SKM-1 treated with dmso at 0.1 percent for 144 hours (cell line): ENCODE measurements around the gene WWC2.
"Not testable (repeated sequence)": the region's sequence is repeated elsewhere in the genome, so short reads cannot be mapped to it uniquely, and the experiment has no call there.

Experiments used
- DNase-seq: peaks from one replicate; lab custom pipeline; 2025; ENCODE audit not compliant: unreplicated experiment; lab: John Stamatoyannopoulos, UW

Gene WWC2

DNA sequence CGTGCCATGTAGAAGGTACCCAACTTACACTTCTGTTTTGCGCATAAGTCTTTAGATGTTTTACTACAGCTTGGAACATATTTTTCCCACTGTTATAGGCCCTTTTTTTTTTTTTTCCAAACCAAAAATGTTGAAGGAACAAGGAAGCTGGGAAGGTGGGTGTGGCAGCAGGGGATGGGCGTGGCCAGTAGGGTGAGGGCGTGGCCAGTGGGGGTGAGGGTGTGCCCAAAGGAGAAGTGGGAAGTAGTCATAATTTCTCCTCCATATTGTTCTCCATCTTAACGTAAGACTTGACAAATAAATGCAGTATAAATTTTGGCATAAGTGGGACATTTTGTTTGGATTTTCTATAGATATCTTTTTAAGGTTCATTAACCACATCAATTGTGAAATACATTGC, 190.6 kb downstream of the WWC2 start:
- no peak for DNase-seq

DNA sequence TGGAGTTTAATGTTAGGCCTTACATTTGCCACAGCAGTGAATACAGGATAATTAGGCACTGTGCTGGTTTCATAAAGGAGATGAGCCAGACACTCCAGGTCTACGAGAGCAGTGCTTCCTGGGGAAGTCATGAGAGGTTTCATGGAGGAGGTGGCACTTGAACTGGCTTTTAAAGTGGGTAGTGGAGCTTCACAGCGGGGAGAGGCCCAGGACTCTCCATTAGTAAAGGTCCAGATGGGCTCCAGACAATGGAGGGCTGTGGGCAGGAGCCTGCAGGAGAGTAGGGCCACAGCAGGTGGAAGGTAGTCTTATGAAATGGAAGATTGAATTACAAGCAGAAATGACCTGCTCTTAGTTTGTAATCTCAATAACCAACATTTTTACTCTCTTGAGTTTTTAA, 192.0 kb downstream of the WWC2 start:
- DNase-seq, result no peak

DNA sequence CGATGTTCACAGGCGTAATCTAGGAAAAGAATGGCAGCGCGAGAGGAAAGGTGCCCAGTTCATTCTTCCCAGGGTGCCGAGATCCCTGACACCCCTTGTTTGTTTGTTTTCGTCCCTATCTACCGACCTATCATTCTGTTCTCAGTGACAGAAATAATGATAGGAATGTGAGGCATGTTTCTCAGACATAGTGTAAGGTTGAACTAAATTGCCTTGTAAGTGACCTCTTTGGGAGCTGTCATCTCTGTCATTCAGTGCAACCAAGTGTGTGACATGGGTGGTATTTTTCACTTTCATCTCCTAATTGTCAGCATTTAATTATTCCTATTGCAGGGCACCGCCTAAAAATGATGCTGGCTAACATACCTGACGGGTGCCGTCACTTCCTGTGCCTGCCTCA, 196.7 kb downstream of the WWC2 start:
- no peak for DNase-seq

DNA sequence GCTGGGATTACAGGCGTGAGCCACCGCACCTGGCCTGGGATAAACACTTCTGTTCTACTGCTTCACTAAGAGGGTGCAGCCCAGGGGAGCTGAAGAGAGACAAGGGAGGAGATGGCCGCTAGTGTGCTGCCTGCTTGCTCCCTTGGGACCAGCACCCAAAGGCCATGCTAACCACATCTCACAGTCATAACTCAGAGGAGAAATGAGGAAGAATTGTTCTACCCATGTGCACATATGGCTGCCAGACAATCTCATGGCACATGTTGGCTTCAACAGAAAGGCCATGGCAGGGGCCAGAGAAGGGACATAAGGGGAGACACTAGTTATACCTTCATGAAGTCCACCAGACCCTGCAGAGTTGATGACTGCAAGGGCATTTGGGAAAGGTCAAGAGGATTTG, 198.6 kb downstream of the WWC2 start:
- no peak for DNase-seq

DNA sequence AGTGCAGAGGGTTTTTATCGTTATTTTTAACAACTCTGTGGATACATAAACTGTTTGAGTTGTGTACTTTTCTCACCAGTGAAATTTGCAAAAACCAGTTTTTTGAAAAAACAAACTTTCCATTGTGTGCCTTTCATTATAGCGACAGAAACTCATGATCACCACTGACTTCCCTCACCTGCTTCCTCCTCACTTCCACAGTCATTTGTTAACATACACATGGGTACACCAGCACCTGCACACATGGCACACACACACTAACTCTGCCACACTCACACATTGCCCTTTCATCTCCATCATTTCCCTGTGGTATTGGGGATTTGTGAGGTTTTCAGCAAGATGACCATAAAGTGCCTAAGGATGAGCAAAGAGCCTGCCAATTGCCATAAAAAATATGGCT, 200.4 kb downstream of the WWC2 start:
- no peak for DNase-seq

DNA sequence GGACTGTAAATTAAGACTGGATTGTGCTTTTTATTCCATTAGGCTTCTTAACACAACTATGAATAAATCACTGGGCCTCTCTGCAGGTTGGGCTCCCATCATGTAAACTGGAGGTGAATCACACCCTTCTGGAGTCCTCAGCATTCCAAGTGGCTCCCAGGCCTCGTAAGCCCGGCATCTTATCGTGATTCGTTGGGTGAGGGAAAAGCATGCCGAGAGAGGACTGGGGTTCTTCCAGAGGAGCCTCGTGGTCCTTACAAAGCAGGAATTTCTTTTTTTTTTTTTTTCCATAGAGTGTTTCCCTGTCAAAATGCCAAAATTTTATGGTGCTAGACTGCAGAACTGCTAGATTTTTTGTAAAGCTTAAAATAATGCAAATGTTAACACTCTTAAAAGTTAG, 201.0 kb downstream of the WWC2 start:
- no peak for DNase-seq

DNA sequence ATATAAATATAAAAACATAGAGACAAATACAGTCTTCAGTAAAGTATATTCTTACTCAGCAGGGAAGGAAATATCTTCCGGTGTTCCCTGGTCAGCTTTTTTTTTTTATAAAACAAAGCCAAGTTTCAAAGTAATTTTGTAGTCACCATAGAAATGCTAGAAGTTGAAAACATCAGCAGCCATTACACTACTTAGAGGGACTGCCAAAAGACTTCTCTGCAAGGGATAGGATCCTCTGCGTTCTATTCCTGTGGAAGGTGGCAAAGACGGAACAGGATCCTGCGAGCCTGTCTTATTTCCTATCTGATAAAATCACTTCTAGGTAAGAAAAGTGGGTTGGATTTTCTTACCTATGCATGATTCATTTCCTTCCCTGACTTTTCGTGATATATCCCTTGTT, 201.6 kb downstream of the WWC2 start:
- DNase-seq, result no peak

DNA sequence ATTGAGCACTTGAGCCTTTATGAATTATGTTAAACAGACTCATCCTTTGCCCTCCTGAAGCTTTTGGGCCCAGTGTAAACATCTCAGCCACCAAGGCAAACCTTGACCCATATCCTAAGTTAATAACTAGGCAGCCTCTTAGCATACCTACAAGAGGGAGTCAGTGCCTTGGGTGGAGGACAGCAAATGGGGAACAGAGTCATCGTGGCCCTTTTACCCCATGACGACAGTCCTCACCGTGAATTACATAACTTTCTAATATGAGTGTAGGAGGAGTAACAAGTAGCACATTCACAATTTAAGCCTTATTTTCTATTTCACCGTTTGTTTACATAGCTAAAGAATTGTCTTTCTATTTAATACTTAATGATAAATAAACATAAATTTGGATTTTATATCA, 204.2 kb downstream of the WWC2 start:
- DNase-seq, result no peak

DNA sequence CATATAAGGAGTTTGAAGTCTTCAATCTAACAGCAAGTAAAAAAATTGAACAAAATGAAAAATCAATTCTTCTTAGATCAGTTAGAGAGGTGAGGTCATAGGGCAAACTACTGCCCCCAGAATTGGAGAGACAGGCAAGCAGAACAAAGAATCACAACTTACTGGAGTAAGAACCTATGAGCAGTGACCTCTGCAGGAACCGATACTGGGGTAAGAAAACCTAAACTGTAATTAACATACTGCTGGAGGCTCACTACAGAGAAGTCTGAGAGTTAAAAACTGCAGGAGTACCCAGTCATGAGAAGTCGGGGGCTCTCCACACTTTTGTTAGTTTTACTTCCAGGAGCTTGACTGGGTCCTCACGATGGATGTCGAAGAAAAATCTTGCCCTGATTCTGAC, 205.0 kb downstream of the WWC2 start:
- no peak for DNase-seq

DNA sequence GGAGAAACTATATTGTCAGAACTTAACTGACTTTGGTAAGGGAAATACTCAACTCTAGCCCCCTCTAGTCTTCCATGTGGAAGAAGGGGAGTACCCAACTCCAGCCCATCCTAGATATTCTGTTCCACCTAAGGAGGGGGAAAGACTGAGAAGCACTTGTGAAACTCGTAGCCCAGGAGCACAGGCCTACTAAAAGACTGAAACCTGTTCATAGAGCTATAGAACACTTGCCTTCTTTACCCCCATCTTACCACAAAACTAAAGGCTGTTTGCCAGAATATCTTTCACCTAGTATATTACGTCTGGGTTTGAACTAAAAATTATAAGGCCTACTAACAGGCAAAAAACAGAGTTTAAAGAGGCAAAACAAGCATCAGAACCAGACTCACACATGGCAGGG, 205.5 kb downstream of the WWC2 start:
- no peak for DNase-seq

DNA sequence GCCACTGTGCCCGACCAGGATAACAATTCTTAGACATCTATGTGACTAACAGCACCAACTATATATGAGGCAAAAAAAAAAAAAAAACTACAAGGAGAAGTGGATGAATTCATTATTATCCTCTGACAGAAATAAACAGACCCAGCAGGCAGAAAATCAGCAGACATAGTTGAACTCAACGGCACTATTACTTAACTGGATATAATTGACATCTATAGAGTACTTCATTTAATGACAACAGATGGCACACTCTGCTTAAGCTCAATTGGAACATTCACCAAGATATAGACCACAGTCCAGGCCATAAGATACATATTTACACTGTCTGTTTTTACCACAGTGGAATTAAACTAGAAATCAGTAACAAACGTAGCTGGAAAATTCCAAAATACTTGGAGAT, 207.8 kb downstream of the WWC2 start:
- DNase-seq, result no peak

DNA sequence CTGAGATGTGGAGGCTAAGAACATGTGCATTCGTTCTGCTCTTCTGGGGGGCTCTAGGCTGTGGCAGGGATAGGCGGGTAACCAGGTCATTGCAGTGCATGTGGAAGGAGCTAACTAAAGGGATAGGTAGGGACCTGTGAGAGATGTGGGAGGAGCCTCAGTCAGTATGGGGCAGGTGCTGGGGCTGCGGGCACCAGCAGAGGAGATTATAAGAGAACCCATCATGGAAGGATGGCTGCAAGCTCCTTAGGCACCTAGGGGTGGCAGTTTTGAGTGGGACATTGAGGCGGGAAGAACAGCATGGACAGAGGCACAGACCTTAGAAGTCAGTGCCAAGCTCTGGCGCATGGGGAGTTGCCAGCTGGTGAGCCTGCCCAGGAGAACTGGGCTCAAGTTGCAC, 213.8 kb downstream of the WWC2 start:
- no peak for DNase-seq

DNA sequence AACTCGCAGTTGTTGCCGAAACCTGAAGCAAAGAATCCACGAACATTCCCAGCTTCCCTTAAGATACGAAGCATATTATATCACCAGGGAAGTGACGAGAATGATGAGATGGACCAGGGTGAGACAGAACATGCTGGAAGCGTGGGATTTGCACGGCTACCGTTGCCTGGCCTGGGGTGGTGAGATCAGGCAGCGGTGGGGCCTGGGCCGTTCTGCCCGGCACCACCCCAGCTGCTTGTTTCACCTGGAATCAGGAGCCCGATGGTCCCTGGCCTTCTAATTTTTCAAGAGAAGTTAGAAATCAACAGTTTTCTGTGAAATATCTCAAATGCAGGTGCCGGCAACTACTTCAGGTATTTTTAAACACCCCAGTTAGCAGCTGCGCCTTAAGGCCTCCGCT, 215.3 kb downstream of the WWC2 start:
- no peak for DNase-seq

DNA sequence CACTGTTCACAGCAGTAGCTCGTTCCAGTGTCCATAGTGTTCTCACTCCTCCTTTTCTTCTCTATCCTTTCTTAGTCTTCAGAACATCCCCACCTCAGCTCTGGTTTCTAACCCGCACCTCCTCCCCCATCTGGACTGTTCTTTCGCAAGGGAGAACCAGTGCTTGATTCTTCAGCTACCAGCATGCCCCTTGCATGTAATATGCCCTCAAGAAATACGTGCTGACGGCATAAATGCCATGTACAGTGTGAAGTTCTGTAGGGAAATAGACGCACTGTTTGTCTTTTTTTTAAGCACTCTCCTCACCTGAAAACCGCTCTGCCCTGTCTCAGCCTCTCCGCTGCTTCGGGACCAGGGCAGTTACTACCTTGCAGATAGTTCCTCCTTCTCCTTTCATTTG, 215.7 kb downstream of the WWC2 start:
- DNase-seq, result no peak

DNA sequence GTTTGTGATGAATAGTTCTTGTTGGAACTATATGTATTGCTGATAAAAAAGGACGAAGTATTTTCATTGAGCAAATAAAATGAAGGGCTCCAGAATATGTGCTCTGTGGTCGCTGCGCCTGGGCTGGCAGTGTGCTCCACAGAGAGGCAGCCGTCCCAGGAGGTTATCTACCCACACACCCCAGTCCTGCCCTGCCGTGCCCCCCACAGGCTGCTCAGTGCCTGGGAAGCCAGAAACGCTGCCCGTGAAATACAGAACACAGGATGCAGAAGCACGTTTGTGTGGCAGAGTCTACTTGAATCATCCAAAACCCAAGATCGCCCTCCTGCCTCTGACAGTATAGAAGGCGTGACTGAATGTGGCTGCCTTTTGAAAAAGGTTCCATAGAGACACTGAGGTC, 219.6 kb downstream of the WWC2 start:
- no peak for DNase-seq

DNA sequence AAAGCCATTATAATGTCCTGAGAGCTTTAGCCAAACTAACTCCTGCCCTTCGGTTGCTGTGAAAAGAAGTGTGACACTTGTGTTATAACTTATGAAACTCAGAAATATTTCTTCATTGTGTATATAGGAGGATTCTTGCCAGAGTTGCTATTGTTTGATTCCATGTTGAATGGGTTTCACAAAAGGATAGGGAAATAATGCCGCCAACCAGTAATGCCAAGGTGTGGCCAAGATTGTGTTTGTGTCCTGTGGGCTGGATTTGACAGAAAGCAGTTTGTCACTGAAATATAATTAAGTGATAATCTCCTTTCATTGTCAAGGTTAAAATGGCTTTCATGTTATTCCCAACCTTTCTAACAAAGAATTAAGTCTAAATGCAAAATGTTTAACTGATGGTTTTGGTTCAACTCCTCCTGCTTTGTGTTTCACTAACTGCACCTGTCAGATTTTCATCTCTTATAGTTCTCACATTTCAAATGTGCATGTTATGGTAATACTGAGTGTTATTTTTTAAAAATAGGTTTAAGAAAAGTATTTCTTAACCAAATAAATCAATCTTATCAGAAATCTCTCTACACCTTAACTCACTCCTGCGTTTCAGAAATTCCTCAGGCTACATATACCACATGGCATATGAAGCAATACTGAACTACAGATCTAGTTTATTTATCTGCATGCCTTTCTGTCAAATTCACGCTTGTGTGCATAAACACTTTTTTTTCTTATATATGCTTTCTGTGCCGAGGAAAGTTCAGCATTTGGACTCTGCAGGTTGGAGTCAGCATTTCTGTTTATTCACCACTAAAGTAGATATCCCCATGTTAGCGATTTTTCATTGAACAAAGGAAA, 221.4 kb downstream of the WWC2 start, which contains the start of gene CLDN22:
Gene CLDN22, minus strand, starts transcription at position 66 of the 849 bp plus-strand sequence. Its CDS starts 58 bp downstream, at position 8.
- no peak for DNase-seq

DNA sequence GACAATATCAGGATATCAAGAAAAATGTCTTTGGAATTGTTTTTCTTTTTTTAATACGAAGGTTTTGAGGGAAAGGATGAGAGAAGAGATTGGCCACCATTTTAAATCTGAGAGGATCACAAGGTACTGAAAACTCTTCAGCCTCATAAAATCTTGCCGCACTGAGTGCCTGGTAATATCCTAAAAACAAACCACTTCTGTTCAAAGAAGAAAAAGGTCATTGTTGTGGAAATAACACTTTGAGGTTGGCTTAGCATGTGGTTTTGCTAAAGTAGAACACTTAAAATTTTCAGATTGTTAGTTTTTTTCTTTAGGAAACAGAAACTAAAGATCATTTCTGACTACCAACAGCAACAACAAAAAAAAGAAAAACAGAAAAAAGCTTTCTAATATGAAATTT, 222.0 kb downstream of the WWC2 start:
- no peak for DNase-seq

DNA sequence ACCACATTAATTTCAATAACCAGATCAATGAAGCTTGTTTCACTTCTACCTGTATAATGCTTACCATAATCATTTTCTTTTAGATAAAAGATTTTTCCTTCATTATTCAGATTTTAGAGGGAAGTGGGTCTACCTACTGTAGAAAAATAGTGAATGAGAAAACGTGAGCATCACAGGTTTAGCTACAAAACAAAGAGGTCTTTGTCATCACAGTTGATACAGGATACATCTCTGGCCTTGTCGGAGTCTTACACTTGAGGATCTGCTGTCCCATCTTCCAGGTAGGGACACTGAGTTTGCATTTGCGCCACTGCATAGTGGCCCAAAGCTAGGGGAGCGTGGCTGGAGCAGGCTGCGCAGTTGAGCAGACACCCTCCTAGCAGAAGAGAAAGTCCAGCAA, 222.5 kb downstream of the WWC2 start:
- DNase-seq, result no peak

DNA sequence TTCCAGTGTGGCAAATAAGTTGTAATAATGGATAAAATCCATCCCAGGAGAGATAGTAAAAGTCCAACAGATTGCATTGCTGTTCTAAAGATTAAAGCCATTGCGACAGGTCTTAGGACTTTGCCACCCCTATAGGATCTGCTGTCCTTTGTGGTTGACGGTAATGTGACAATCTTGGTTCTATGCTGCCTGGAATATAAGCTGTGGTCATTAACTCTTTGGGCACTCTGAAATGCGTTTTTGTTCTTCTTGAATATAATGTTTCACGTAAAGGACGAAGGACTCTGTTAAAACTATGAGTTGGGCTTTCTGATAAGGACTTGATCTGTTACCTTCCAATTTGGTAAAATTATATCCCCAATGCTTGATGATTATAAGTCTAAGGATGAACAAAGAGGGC, 223.3 kb downstream of the WWC2 start, which contains the start of gene CLDN24:
Gene CLDN24, minus strand, starts transcription at position 101 of the 400 bp plus-strand sequence. Its CDS starts 0 bp downstream, at position 101.
- DNase-seq, result no peak

DNA sequence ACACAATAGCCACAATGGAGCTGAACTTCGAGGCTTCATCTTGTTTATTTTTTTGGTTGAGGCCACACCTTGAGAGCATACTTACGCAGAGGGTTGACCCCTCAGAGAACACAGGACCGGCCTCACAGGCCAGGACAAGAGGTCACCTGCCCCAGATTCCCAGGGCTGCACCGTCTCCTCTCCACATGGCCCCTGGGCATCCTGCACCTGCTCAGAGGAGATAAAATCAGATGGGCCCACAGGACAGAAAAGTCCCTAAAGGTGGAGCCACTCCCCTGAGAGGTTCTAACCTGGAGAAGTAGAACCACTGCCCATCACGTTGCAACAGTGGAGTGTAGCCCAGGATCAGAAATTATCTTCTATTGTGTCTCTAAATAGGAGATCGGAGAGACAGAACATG, 224.2 kb downstream of the WWC2 start:
- no peak for DNase-seq

DNA sequence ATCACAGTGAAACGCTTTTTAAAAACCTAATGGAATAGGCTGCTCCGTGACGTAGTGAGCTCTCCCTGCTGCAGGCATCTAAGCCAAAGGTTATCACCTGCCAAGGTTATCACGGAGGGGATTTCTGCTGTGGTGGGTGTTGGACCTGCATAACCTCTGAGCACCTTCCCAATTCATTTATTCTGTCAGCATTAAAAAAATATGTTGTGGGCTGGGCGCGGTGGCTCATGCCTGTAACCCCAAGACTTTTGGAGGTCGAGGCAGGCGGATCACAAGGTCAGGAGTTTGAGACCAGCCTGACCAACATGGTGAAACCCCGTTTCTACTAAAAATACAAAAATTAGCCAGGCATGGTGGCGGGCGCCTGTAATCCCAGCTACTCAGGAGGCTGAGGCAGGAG, 225.0 kb downstream of the WWC2 start:
- DNase-seq, result not testable (repeated sequence)

DNA sequence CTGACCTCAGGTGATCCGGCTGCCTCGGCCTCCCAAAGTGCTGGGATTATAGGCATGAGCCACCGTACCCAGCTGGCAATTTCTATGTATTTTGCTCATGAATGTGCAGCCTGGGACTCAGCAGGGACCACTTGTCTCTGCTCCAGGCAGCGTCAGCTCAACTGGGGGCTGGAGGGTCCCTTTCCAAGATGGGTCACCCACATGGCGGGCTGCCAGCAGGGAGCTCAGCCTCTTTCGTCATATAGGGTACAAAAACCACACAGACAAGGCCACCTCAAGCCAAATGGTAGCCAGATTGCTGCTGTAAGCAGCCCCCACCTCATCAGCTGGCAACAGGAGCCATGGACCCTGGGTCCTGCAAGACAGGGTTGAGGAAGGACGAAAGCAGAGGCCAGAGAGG, 225.6 kb downstream of the WWC2 start:
- no peak for DNase-seq

DNA sequence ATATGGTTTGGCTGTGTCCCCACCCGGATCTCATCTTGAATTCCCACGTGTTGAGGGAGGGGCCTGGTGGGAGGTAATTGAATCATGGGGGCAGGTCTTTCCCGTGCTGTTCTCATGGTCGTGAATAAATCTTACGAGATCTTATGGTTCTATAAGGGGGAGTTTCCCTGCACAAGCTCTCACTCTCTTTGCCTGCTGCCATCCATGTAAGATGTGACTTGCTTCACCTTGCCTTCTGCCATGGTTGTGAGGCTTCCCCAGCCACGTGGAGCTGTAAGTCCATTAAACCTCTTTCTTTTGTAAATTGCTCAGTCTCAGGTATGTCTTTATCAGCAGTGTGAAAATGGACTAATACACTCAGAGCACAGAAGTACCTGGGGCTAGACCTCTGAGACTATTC, 227.3 kb downstream of the WWC2 start:
- DNase-seq, result not testable (repeated sequence)
